Lower leg skin (tissue), 4 donors: ENCODE measurements around the gene LRRC43. TPM values are rescaled to one million over a fixed set of nuclear protein-coding genes. Genes with fewer than 3 reads are reported as not detected.
A peak's percentile ranks its signal among the peaks of the same experiment; 100 is the strongest.

ENCODE experiments used
- DNase-seq, 2 donors: peaks; one replicate each; pipeline ENCODE4 v3.0.0-alpha.2; 2019; ENCODE audit warnings: low spot score in 2 of 2
- H3K4me3 ChIP-seq: fragments of 200-600 bp; sonication (generic); 2 replicates; pipeline ENCODE4 v1.5.1; 2017; ENCODE audit warnings: mild to moderate bottlenecking, low read depth; ENCODE audit not compliant: poor library complexity, severe bottlenecking
- POLR2A ChIP-seq, 2 donors: fragments of 450-650 bp; IDR thresholded peaks; one replicate each; pipeline ENCODE4 v1.6.1; 2016 to 2017; ENCODE audit warnings: antibody characterized with exemption in 2 of 2, mild to moderate bottlenecking in 1 of 2, moderate library complexity in 1 of 2
- WGBS, 2 donors: methylation state at CpG; one replicate each; pipeline ENCODE4 v1.1.5; 2018; 5-methylcytosine and 5-hydroxymethylcytosine counted together
- intact Hi-C: fragments of 100-400 bp; cut with DNase I; formaldehyde crosslinking; loops from one replicate; pipeline ENCODE4 v1.15.0; 2023; ENCODE audit warnings: low total_unique reads
- total RNA-seq, 4 donors: library from RNA; depleted of rRNA; stranded (reverse); fragments of >200 nt; gene quantifications; one replicate each; pipeline ENCODE4 v1.1.0, GENCODE V29; 2016
- TF ChIP-seq, protein P1 (sequence below), 3 donors: fragments of 450-650 bp; IDR thresholded peaks; one replicate each; pipeline ENCODE4 v1.5.1; 2016; ENCODE audit warnings: antibody characterized with exemption in 3 of 3, mild to moderate bottlenecking in 3 of 3, moderate library complexity in 2 of 3

The LRRC43 gene
- total RNA-seq, 4 donors from 2014 or later, result 1.2 to 2.3 TPM; not detected in 2

DNA sequence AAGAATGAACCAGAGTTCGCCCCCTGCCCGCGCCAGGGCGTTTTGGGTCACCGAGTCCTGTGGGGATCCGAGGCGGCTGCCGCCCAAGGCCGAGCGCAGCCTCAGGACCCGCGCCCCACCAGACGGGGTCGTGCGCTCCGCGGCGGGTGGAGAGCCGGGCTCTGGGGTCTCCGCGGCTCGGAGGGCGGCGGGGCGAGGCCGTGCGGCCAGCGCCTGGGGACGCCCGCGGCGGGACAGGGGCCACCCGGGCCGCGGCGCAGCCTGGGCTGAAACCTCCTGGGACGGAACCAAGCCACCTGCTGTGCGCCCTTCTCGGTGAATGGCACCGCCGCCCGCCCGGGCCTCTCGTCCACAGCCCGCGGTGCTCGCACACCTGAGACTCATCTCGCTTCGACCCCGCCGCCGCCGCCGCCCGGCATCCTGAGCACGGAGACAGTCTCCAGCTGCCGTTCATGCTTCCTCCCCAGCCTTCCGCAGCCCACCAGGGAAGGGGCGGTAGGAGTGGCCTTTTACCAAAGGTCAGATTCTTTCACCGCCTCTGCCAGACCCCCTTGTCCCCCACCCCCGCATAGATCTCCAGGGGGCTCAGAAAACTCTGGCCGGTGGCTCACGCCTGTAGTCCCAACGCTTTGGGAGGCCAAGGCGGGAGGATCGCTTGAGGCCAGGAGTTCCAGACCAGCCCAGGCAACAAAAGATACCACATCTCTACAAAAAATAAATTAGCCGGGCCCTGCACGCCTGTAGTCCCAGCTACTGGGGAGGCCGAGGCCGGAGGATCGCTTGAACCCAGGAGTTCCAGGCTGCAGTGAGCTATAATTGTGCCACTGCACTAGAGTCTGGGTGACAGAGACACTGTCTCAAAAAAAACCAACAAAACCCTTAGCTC lies 21.5 kb downstream of the LRRC43 start:
- TF ChIP-seq, protein P1, sequence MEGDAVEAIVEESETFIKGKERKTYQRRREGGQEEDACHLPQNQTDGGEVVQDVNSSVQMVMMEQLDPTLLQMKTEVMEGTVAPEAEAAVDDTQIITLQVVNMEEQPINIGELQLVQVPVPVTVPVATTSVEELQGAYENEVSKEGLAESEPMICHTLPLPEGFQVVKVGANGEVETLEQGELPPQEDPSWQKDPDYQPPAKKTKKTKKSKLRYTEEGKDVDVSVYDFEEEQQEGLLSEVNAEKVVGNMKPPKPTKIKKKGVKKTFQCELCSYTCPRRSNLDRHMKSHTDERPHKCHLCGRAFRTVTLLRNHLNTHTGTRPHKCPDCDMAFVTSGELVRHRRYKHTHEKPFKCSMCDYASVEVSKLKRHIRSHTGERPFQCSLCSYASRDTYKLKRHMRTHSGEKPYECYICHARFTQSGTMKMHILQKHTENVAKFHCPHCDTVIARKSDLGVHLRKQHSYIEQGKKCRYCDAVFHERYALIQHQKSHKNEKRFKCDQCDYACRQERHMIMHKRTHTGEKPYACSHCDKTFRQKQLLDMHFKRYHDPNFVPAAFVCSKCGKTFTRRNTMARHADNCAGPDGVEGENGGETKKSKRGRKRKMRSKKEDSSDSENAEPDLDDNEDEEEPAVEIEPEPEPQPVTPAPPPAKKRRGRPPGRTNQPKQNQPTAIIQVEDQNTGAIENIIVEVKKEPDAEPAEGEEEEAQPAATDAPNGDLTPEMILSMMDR (IDR thresholded peaks at IDR 0.05), result no peak
- TF ChIP-seq POLR2A (IDR thresholded peaks at IDR 0.05), result no peak
- H3K4me3 ChIP-seq, result peak overlapping the region; percentile 40
- intact Hi-C loops, result no loop called here
- peak in 1 of 2 donors; percentile 68 for DNase-seq
- 18 to 21% methylated on average over 29 to 47 of the region's 71 CpGs for WGBS, 2 donors

- DNase-seq, result peak in 1 of 2 donors; percentile 76
- WGBS, 2 donors, result 56 to 60% methylated on average over 23 of the region's 23 CpGs
Measured at GRCh38 chr12:122205053-122205925, 22.4 kb downstream of the LRRC43 start.

GRCh38 chr12:122206111-122206881 lies 23.4 kb downstream of the LRRC43 start:
- peak in 1 of 2 donors; percentile 68 for DNase-seq
- 67 to 71% methylated on average over 22 to 27 of the region's 27 CpGs for WGBS, 2 donors
- TF ChIP-seq POLR2A (IDR thresholded peaks at IDR 0.05), result no peak
- TF ChIP-seq, protein P1 (IDR thresholded peaks at IDR 0.05), result no peak
- no peak overlapping the region for H3K4me3 ChIP-seq
- intact Hi-C loops, result no loop called here

More at GRCh38 chr12:122205053-122205925, 22.4 kb downstream of the LRRC43 start:
- intact Hi-C loops, result no loop called here
- TF ChIP-seq, protein P1 (IDR thresholded peaks at IDR 0.05), result no peak
- TF ChIP-seq POLR2A (IDR thresholded peaks at IDR 0.05), result no peak
- no peak overlapping the region for H3K4me3 ChIP-seq

DNA sequence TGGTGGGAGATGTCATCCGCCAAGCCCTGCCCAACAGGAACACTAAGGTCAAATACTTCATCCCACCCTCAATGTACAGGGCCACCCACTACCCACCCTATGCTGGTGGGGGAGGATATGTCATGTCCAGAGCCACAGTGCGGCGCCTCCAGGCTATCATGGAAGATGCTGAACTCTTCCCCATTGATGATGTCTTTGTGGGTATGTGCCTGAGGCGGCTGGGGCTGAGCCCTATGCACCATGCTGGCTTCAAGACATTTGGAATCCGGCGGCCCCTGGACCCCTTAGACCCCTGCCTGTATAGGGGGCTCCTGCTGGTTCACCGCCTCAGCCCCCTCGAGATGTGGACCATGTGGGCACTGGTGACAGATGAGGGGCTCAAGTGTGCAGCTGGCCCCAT lies 24.1 kb downstream of the LRRC43 start:
- WGBS, 2 donors, result 81 to 100% methylated on average over 3 to 6 of the region's 8 CpGs
- intact Hi-C loops, result no loop called here
- TF ChIP-seq, protein P1 (IDR thresholded peaks at IDR 0.05), result no peak
- TF ChIP-seq POLR2A (IDR thresholded peaks at IDR 0.05), result no peak
- peak in 1 of 2 donors; percentile 81 for DNase-seq
- no peak overlapping the region for H3K4me3 ChIP-seq

- TF ChIP-seq, protein P1 (IDR thresholded peaks at IDR 0.05), result no peak
- TF ChIP-seq POLR2A (IDR thresholded peaks at IDR 0.05), result no peak
- intact Hi-C loops, result no loop called here
Measured at GRCh38 chr12:122207391-122207790, 24.5 kb downstream of the LRRC43 start.

More at GRCh38 chr12:122207391-122207790, 24.5 kb downstream of the LRRC43 start:
- H3K4me3 ChIP-seq, result no peak overlapping the region
- DNase-seq, result peak in 1 of 2 donors; percentile 61
- WGBS, 2 donors, result 78 to 82% methylated on average over 8 of the region's 8 CpGs
